Colonic mucosa (tissue), 4 donors: ENCODE measurements around the gene AKAP6. TPM values are rescaled to one million over a fixed set of nuclear protein-coding genes. Genes with fewer than 3 reads are reported as not detected.
A peak's percentile ranks its signal among the peaks of the same experiment; 100 is the strongest.

Experiments
- DNase-seq: peaks from one replicate; pipeline ENCODE4 v3.0.0-alpha.2; 2020
- H3K27ac ChIP-seq: fragments of 200-600 bp; one replicate; pipeline ENCODE4 v1.8.0; 2021
- H3K27me3 ChIP-seq: fragments of 200-600 bp; one replicate; pipeline ENCODE4 v1.8.0; 2021
- H3K36me3 ChIP-seq: fragments of 200-600 bp; one replicate; pipeline ENCODE4 v1.8.0; 2021
- H3K4me1 ChIP-seq: fragments of 200-600 bp; one replicate; pipeline ENCODE4 v1.8.0; 2021; ENCODE audit warnings: mild to moderate bottlenecking
- H3K4me3 ChIP-seq: fragments of 200-600 bp; one replicate; pipeline ENCODE4 v1.8.0; 2021
- H3K9ac ChIP-seq, 2 donors: one replicate each; pipeline ENCODE4 v1.7.0; 2013; ENCODE audit warnings: control low read depth in 2 of 2, low read depth in 2 of 2, low read length in 2 of 2
- H3K9me3 ChIP-seq: fragments of 200-600 bp; one replicate; pipeline ENCODE4 v1.8.0; 2021
- intact Hi-C: fragments of 100-400 bp; cut with DNase I; formaldehyde crosslinking; loops from one replicate; pipeline ENCODE4 v1.14.1; 2022
- total RNA-seq, 2 donors: library from RNA; stranded (reverse); fragmentation: NEBNext Ultra II Directional in 1 of 2; extraction: Animal tissue kit (Norgen Biotek cat#: 25700) in 1 of 2; gene quantifications; one replicate each; pipeline ENCODE4 v1.2.1, GENCODE V29; 2021
- TF ChIP-seq, protein P1 (sequence below): fragments of 200-600 bp; IDR thresholded peaks from one replicate; pipeline ENCODE4 v1.8.0; 2022; ENCODE audit warnings: antibody characterized with exemption, mild to moderate bottlenecking
- donor health status: healthy.
- donor health status: DM: no; HTN: no; CAD: no.
- donor health status: DM: no; HTN: no; CAD: no.

AKAP6 gene
- total RNA-seq, 2 donors from 2014 or later = 1.3 to 10.3 TPM

GRCh38 chr14:32303865-32304264 is 25.2 kb upstream of the AKAP6 start:
- Histone ChIP-seq H3K9me3 (no peaks in the 10 kb centered on the region), H3K9ac (no peak overlapping the region), H3K27me3 (no peaks in the 10 kb centered on the region), H3K4me3 (no peak overlapping the region), H3K4me1 (no peaks in the 10 kb centered on the region), H3K27ac (no peak overlapping the region), H3K36me3 (no peaks in the 10 kb centered on the region)
- TF ChIP-seq, protein P1, sequence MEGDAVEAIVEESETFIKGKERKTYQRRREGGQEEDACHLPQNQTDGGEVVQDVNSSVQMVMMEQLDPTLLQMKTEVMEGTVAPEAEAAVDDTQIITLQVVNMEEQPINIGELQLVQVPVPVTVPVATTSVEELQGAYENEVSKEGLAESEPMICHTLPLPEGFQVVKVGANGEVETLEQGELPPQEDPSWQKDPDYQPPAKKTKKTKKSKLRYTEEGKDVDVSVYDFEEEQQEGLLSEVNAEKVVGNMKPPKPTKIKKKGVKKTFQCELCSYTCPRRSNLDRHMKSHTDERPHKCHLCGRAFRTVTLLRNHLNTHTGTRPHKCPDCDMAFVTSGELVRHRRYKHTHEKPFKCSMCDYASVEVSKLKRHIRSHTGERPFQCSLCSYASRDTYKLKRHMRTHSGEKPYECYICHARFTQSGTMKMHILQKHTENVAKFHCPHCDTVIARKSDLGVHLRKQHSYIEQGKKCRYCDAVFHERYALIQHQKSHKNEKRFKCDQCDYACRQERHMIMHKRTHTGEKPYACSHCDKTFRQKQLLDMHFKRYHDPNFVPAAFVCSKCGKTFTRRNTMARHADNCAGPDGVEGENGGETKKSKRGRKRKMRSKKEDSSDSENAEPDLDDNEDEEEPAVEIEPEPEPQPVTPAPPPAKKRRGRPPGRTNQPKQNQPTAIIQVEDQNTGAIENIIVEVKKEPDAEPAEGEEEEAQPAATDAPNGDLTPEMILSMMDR = no peak
- DNase-seq = no peak
- intact Hi-C loops = no loop called here

DNA sequence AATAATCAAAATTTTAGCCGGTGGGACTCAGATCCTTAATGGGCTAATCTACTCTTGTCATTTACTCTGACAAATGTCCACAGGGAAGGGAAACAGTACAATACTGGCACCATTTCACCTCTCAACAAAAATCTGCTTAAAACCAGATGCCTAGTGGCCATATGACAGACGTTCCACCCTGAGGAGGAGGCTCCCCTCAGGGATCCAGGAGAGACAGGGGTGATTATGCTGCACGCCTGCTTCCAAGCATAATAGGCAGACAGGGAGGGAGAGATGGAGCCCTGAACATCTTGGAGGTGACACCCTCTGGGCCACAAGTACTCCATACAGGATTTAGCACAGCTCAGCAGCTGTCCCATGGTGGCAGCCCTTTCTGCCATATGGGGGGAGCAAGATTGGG is 24.8 kb upstream of the AKAP6 start:
- H3K27ac ChIP-seq = no peak overlapping the region
- no peak overlapping the region for H3K4me3 ChIP-seq
- DNase-seq = no peak
- intact Hi-C loops = no loop called here
- TF ChIP-seq, protein P1 = no peak
- no peak overlapping the region for H3K9ac ChIP-seq
- H3K36me3 ChIP-seq = no peaks in the 10 kb centered on the region
- H3K4me1 ChIP-seq = no peaks in the 10 kb centered on the region
- no peaks in the 10 kb centered on the region for H3K9me3 ChIP-seq
- no peaks in the 10 kb centered on the region for H3K27me3 ChIP-seq

- TF ChIP-seq, protein P1 = no peak
Measured at GRCh38 chr14:32306549-32306948, 22.5 kb upstream of the AKAP6 start.

DNA sequence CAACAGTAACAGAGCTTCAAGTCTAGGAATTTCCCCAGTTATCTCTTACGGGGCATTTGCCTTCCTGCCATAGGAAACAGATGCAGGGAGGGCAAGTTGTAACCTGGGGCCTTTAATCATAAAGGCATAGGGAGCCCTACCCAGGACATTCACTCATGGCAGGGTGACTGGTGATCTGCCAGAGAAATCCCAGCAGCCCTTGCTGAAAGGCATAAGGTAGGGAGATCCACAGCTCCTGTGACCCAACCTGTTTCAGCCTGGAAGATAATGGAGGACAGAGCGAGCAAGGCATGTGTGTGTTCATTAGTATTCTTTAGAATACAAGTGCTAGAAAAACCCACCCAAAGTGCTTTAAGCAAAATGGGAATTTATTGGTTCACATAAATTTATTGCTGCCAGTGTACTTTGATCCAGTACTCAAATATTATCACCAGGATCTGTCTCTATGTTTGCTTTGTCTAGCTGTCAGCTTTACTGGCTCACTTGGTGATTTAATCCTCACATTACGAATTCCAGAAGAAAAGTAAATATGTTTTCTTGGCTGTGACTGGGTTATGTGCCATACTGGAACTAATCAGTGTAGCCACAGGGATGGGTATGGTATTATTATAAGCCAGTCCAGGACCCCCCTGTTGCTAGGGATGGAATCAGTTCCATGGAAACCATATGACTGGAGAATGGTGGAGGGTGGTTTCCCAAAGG is 21.1 kb upstream of the AKAP6 start:
- no peaks in the 10 kb centered on the region for H3K4me1 ChIP-seq
- intact Hi-C loops = no loop called here
- DNase-seq = peak; percentile 76
- peak overlapping the region; percentile 63 for H3K27ac ChIP-seq
- no peaks in the 10 kb centered on the region for H3K9me3 ChIP-seq
- TF ChIP-seq, protein P1 = no peak
- H3K36me3 ChIP-seq = no peaks in the 10 kb centered on the region
- no peak overlapping the region for H3K4me3 ChIP-seq
- no peak overlapping the region for H3K9ac ChIP-seq
- no peaks in the 10 kb centered on the region for H3K27me3 ChIP-seq

More at GRCh38 chr14:32306549-32306948, 22.5 kb upstream of the AKAP6 start:
- H3K4me3 ChIP-seq = no peak overlapping the region
- DNase-seq = no peak
- intact Hi-C loops = no loop called here
- H3K27ac ChIP-seq = no peak overlapping the region
- no peaks in the 10 kb centered on the region for H3K4me1 ChIP-seq
- H3K9me3 ChIP-seq = no peaks in the 10 kb centered on the region
- H3K36me3 ChIP-seq = no peaks in the 10 kb centered on the region
- no peaks in the 10 kb centered on the region for H3K27me3 ChIP-seq
- H3K9ac ChIP-seq = no peak overlapping the region

GRCh38 chr14:32310876-32311275 is 18.2 kb upstream of the AKAP6 start:
- no peak overlapping the region for H3K4me3 ChIP-seq
- intact Hi-C loops = no loop called here
- H3K27me3 ChIP-seq = no peaks in the 10 kb centered on the region
- TF ChIP-seq, protein P1 = no peak
- H3K9me3 ChIP-seq = no peaks in the 10 kb centered on the region
- peaks cover 6% of the 10 kb centered on the region for H3K4me1 ChIP-seq
- no peak overlapping the region for H3K9ac ChIP-seq
- H3K27ac ChIP-seq = no peak overlapping the region
- H3K36me3 ChIP-seq = no peaks in the 10 kb centered on the region
- DNase-seq = no peak
